NCI-H128 (cell line): Measurements from ENCODE around the gene LMF2.
"Not testable (repeated sequence)": the region's sequence is repeated elsewhere in the genome, so short reads cannot be mapped to it uniquely, and the experiment has no call there.

Source experiments
- DNase-seq: peaks from one replicate; lab custom pipeline; 2025; ENCODE audit not compliant: unreplicated experiment; lab: John Stamatoyannopoulos, UW

The LMF2 gene

GRCh38 chr22:50523806-50524675 lies 16.5 kb upstream of the LMF2 start:
- DNase-seq: no peak

- no peak for DNase-seq
Measured at GRCh38 chr22:50523458-50523805, 15.9 kb upstream of the LMF2 start.

GRCh38 chr22:50522806-50523438 lies 15.4 kb upstream of the LMF2 start:
- DNase-seq: no peak

DNA sequence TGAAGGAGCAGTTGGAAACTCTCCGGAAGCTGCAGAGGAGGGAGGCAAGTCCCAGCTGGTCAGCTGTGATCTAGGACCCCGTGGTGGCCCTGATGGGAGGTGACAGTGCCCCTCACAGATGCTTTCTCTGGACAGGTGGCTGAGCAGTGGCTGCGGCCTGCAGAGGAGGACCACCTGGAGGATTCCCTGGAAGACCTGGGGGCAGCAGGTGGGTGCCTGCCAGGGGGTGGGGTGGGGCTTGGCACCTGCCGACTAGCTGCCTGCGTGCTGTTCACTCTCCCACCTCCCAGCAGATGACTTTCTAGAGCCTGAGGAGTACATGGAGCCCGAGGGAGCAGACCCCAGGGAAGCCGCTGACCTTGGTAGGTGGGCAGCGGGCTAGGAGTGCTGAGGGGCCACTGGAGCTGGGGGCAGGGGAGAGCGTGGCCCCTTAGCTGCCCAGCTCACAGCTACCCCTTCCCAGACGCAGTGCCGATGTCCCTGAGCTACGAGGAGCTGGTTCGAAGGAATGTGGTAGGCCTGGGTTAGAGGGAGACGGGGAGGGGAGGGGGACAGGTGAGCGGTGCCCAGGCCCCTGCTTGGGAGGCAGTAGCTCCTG lies 14.8 kb upstream of the LMF2 start:
- DNase-seq: no peak

DNA sequence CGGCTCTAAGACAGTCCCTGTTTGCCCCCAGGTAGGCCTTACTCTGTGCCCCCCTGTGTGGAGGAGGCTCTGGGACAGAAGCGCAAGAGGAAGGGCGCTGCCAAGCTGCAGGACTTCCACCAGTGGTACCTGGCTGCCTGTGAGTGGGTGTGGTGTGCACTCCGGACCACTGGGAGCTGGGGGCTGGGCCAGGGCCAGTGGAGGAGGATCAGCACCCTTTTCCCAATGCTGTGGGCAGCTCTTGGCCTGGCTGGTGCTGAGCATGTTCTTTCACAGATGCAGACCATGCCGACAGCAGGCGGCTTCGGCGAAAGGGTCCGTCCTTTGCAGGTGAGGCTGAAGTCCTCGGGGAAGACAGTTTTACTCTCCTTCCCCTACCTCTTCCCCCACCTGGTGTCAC lies 14.2 kb upstream of the LMF2 start:
- no peak for DNase-seq

DNA sequence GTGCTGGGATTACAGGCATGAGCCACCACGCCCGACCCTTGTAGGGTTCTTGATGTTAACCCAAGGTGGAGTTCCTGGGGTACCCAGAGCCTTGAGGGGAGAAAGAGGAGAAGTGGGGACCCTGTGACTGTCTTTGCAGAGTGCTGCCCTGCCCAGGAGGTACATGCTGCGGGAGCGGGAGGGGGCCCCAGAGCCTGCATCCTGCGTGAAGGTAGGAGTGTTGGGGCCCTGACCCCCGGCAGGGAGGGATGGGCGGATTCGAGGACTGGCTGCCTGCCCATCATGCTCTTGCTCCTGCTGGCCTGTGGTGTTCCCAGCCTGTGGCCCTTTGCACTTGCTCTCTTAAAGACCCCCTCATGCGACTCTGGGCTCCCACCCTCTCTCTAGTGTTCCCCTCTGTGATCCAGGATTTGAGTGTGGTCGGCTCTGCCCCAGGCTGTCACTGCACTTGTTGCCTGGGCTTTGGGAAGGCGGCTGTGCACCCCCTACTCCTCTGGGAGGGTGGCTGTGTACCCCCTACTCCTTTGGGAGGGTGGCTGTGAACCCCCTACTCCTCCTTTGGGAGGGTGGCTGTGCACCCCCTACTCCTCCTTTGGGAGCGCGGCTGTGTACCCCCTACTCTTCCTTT lies 13.4 kb upstream of the LMF2 start:
- DNase-seq: no peak

GRCh38 chr22:50520184-50520583 lies 12.7 kb upstream of the LMF2 start:
- not testable (repeated sequence) for DNase-seq

DNA sequence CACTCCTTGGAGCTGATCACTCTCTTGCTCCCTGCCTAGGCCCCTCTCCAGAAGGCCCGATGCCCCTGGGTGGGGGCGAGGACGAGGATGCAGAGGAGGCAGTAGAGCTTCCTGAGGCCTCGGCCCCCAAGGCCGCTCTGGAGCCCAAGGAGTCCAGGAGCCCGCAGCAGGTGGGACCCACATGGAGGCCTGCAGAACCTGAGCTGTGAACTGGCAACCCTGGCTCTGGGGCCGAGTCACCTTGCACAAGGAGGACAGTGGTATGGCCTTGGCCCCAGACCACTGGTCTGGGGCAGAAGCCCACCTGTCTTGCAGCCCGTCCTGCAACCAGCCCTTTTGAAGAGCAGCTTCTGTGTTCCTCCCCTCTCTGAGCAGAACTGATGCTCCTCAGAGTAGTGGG lies 11.6 kb upstream of the LMF2 start:
- DNase-seq: no peak

- no peak for DNase-seq
Measured at GRCh38 chr22:50518606-50519005, 11.1 kb upstream of the LMF2 start.

GRCh38 chr22:50517495-50518260 lies 10.2 kb upstream of the LMF2 start:
- DNase-seq: no peak

- no peak for DNase-seq
Measured at GRCh38 chr22:50516891-50517290, 9.4 kb upstream of the LMF2 start.

GRCh38 chr22:50516068-50516467 lies 8.6 kb upstream of the LMF2 start:
- no peak for DNase-seq

GRCh38 chr22:50513175-50513574 lies 5.7 kb upstream of the LMF2 start:
- DNase-seq: no peak

GRCh38 chr22:50508897-50509296 lies 1.4 kb upstream of the LMF2 start:
- DNase-seq: no peak

DNA sequence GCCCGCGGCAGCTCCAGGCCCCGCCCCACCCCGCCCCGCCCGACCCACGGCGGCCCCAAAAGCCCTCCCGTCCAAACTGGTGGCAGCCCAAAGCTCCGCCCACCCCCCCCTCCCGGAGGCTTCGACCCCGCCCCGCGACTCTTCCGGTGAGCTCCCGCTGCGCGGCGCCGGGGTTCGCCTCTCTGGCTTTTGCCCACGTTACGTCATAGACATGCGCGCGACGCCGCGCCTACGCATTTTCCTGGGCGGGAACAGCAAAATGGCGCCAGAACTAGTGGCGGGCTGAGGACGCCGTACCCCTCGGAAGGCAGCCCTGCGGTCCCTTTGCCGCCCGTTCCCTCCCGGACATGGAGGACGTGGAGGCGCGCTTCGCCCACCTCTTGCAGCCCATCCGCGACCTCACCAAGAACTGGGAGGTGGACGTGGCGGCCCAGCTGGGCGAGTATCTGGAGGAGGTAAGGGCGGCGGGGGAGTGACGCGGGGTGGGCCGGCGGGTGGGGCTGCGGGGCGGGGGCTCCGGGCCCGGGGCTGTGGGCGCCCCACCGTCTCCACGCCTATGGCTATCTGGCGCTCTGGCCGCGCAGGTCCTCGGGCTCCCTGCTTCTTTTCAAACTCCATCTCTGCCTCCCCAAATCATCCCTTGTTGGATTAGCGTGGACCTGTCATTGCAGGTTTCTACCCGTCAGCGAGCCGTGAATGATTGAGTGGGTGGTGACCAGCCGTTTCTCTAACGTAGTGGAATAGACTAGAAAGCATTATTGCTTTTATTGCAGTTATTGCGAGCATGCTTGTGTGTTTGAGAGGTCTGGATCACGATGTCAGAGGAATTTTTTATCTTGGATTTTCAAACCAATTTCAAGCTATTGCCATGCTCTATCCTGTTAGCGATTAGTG lies 736 bp upstream of the LMF2 start, which contains the start of gene NCAPH2:
TSS of gene NCAPH2 (plus strand) at position 234 of the 894 bp plus-strand sequence. CDS start at position 348, 114 bp downstream.
- peak; percentile 80 for DNase-seq

DNA sequence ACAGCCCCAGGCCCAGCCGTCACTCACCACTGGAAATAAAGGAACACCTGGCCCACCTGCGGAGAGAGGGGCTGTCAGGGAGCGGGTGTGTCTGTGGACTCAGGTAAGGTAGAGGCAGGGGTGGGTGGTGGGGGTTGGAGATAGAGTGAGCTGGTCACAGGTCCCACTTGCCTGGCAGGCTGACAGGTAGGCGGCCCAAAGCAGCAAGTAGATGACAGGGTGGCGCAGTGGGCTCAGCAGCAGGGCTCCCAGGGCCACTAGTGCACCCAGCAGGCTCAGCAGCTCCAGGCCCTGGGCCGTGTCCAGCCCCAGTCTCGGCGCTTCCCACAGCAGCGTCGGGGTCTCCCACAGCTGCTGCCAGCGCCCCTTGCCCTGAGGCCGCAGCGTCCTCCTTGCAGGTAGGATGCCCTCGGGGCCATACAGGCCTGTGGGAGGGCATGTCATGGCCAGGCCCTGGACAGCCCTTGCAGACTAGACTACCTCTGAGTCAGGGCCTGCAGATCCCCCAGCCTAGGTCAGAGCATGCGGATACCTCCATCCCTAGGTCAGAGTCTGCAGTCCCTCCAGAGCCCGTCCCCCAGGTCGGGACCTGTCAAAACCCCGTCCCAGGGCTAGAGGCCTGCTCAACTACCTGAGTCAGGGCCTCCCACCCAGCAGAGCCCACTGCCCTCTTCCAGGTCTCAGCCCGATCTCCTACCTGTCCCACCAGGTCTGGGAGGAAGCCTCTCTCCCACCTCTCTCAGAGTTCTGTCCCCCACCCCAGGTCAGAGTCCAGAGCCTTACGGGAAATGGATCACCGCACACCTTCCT lies 686 bp downstream of the LMF2 start:
- DNase-seq: peak; percentile 19

- no peak for DNase-seq
Measured at GRCh38 chr22:50505776-50506610, 1.5 kb downstream of the LMF2 start.

GRCh38 chr22:50505276-50505775 lies 2.2 kb downstream of the LMF2 start:
- DNase-seq: no peak
